K562 (cell line): ENCODE data around the gene STX11. TPM values are rescaled to one million over a fixed set of nuclear protein-coding genes. Genes with fewer than 3 reads are reported as not detected.

Experiments used
- ATAC-seq: fragments of 200-7000 bp; cut with Tn5 transposase; 3 replicates; pipeline ENCODE4 v1.9.1; 2020; ENCODE audit warnings: moderate library complexity
- BruUV-seq: library from RNA; stranded (reverse); fragments of 400-500 nt; replicated peaks from 2 replicates; lab custom pipeline; 2021; lab: Mats Ljungman, UMichigan
- CTCF ChIA-PET: fragments of 300-600 bp; formaldehyde crosslinking; extraction: SDS; loops from one replicate; lab custom pipeline; 2021; ENCODE audit warnings: low intra/inter-chr PET ratio; lab: Yijun Ruan, JAX
- POLR2A ChIA-PET: fragments of 300-600, 350-650 bp; sonication (Branson Sonifier 250); formaldehyde crosslinking; extraction: SDS; loops from one replicate; lab custom pipeline; 2021; ENCODE audit warnings: antibody characterized with exemption, inconsistent platforms; lab: Yijun Ruan, JAX
- DNase-seq, 4 experiments: peaks; one replicate each; pipeline versions ENCODE4 v3.0.0 to v3.0.0-alpha.2; 2011 to 2018; ENCODE audit warnings: low spot score in 3 of 4, mixed read lengths in 3 of 4; ENCODE audit errors: extremely low read depth in 1 of 4
- FAIRE-seq: peaks from 2 replicates; lab custom pipeline; 2011; peaks lifted over from hg19 to GRCh38; lab: Jason Lieb, UNC
- H2AFZ ChIP-seq: 2 replicates; pipeline ENCODE4 v1.6.0; 2011; ENCODE audit warnings: low read depth, low read length, control low read depth, inconsistent platforms
- H3K27ac ChIP-seq: fragments of 200-600 bp; 3 replicates; pipeline ENCODE4 v1.8.0; 2011; ENCODE audit warnings: low read depth, mild to moderate bottlenecking, control low read depth, inconsistent platforms, low read length, moderate library complexity, mixed read lengths; ENCODE audit errors: extremely low read depth
- H3K27me3 ChIP-seq, 2 experiments: fragments of 300-600 bp in 1 of 2; 2 replicates in 1 of 2; 3 replicates in 1 of 2; pipeline versions ENCODE4 v1.6.0 to v1.8.0; 2011; ENCODE audit warnings: inconsistent platforms in 2 of 2, low read length in 2 of 2, mild to moderate bottlenecking in 1 of 2, mixed read lengths in 1 of 2, moderate library complexity in 1 of 2; ENCODE audit not compliant: control insufficient read depth in 2 of 2, insufficient read depth in 2 of 2
- H3K36me3 ChIP-seq: fragments of 300-600 bp; 3 replicates; pipeline ENCODE4 v1.8.0; 2011; ENCODE audit warnings: mild to moderate bottlenecking, low read length, inconsistent platforms; ENCODE audit not compliant: control insufficient read depth, insufficient read depth
- H3K4me1 ChIP-seq, 2 experiments: fragments of 200-600 bp in 1 of 2; replicated peaks in 1 of 2; 2 replicates in 1 of 2; 3 replicates in 1 of 2; pipeline versions ENCODE4 v1.5.1 to v1.8.0; 2011; ENCODE audit warnings: inconsistent platforms in 2 of 2, low read length in 2 of 2, mild to moderate bottlenecking in 1 of 2, mixed read lengths in 1 of 2, moderate library complexity in 1 of 2; ENCODE audit not compliant: control insufficient read depth in 2 of 2, insufficient read depth in 2 of 2
- H3K4me2 ChIP-seq: 2 replicates; pipeline ENCODE4 v1.6.1; 2011; ENCODE audit warnings: low read length, control low read depth, inconsistent platforms, mixed read lengths; ENCODE audit not compliant: insufficient read depth
- H3K4me3 ChIP-seq: fragments of 200-600 bp; sonication (generic), shearing (Covaris generic); 2 replicates; pipeline ENCODE4 v1.5.1; 2016; ENCODE audit warnings: control low read depth, inconsistent platforms
- H3K79me2 ChIP-seq: fragments of 200-600 bp; 3 replicates; pipeline ENCODE4 v1.8.0; 2011; ENCODE audit warnings: low read length, inconsistent platforms; ENCODE audit not compliant: control insufficient read depth, insufficient read depth
- H3K9ac ChIP-seq, 2 experiments: 2 replicates each; pipeline versions ENCODE4 v1.6.0 to v1.6.1; 2011; ENCODE audit warnings: low read depth in 2 of 2, low read length in 2 of 2, control low read depth in 1 of 2, inconsistent platforms in 1 of 2, mild to moderate bottlenecking in 1 of 2, mixed read lengths in 1 of 2; ENCODE audit not compliant: insufficient read depth in 1 of 2
- H3K9me1 ChIP-seq: one replicate; pipeline ENCODE4 v1.6.0; 2011; ENCODE audit warnings: inconsistent platforms, mild to moderate bottlenecking, low read length, moderate library complexity; ENCODE audit not compliant: control insufficient read depth, insufficient read depth
- H3K9me3 ChIP-seq: replicated peaks from 2 replicates; pipeline ENCODE4 v1.5.1; 2011; ENCODE audit warnings: low read depth, low read length, inconsistent platforms; ENCODE audit not compliant: control insufficient read depth, insufficient read depth
- H4K20me1 ChIP-seq: replicated peaks from 2 replicates; pipeline ENCODE4 v1.6.1; 2011; ENCODE audit warnings: low read length, inconsistent platforms, mixed read lengths; ENCODE audit not compliant: control insufficient read depth, insufficient read depth
- BRF1 ChIP-seq: IDR thresholded peaks from 3 replicates; pipeline ENCODE4 v1.6.1; 2011; ENCODE audit warnings: borderline replicate concordance, mild to moderate bottlenecking; ENCODE audit not compliant: insufficient read length; ENCODE audit errors: extremely low read depth
- BRF2 ChIP-seq: IDR thresholded peaks from 3 replicates; pipeline ENCODE4 v1.6.1; 2011; ENCODE audit warnings: borderline replicate concordance, mild to moderate bottlenecking; ENCODE audit not compliant: insufficient read length, insufficient read depth
- DMBX1 ChIP-seq: fragments of 250-450 bp; sonication (Bioruptor Pico); IDR thresholded peaks from 2 replicates; pipeline ENCODE4 v1.8.0; 2022; ENCODE audit warnings: inconsistent platforms, mild to moderate bottlenecking, moderate library complexity, borderline replicate concordance
- GATA2 ChIP-seq: sonication (generic); formaldehyde crosslinking; IDR thresholded peaks from 2 replicates; pipeline ENCODE4 v1.4.0; 2020; ENCODE audit warnings: mild to moderate bottlenecking, missing genetic modification reagents
- NCOA2 ChIP-seq, 2 experiments: fragments of 450-650 bp; IDR thresholded peaks; 2 replicates each; pipeline ENCODE4 v1.6.1; 2018; ENCODE audit warnings: mild to moderate bottlenecking in 2 of 2, moderate library complexity in 1 of 2; ENCODE audit not compliant: partially characterized antibody in 2 of 2
- PHB ChIP-seq: fragments of 250-450 bp; sonication (Bioruptor Pico); IDR thresholded peaks from 2 replicates; pipeline ENCODE4 v1.5.0; 2021
- PRMT5 ChIP-seq: sonication (generic); formaldehyde crosslinking; IDR thresholded peaks from 2 replicates; pipeline ENCODE4 v1.5.0; 2020; ENCODE audit warnings: missing genetic modification reagents
- SNAPC5 ChIP-seq: fragments of 250-450 bp; sonication (Bioruptor Pico); IDR thresholded peaks from 2 replicates; pipeline ENCODE4 v1.8.0; 2021; ENCODE audit warnings: moderate library complexity, mild to moderate bottlenecking, inconsistent platforms
- SOX6 ChIP-seq: fragments of 450-650 bp; IDR thresholded peaks from 2 replicates; pipeline ENCODE4 v1.6.1; 2014; ENCODE audit warnings: mild to moderate bottlenecking
- THRA ChIP-seq: fragments of 450-650 bp; IDR thresholded peaks from 2 replicates; pipeline ENCODE4 v1.6.1; 2017; ENCODE audit warnings: mild to moderate bottlenecking, moderate library complexity
- ZNF445 ChIP-seq: fragments of 250-450 bp; sonication (Bioruptor Pico); IDR thresholded peaks from 2 replicates; pipeline ENCODE4 v1.4.0; 2020; ENCODE audit warnings: low read depth, mild to moderate bottlenecking, moderate library complexity
- WGBS: fragments of 100-300 bp; shearing (Covaris generic); methylation state at CpG from one replicate; pipeline ENCODE4 v1.1.6; 2016; ENCODE audit warnings: low coverage, mixed read lengths; ENCODE audit not compliant: insufficient coverage; ENCODE audit errors: missing lambda C conversion rate; 5-methylcytosine and 5-hydroxymethylcytosine counted together
- in situ Hi-C: fragments of 300-500 bp; cut with MboI; formaldehyde crosslinking; loops from 4 replicates; pipeline ENCODE4 v1.15.0; 2018; ENCODE audit warnings: inconsistent platforms, mixed read lengths
- intact Hi-C: fragments of 100-400 bp; cut with micrococcal nuclease; formaldehyde crosslinking; loops from 2 replicates; pipeline ENCODE4 v1.14.2; 2022
- polyA plus RNA-seq, 8 experiments: library from polyadenylated mRNA; depleted of rRNA in 4 of 8; stranded (reverse) in 5 of 8; unstranded in 3 of 8; fragments of >200 nt; fragmentation: Nextera tagmentation in 2 of 8; fragmentation: Illumina TruSeq in 1 of 8; extraction: Ambion mirVana in 2 of 8; extraction: Trizol in 1 of 8; gene quantifications; 2 replicates each; pipeline versions ENCODE4 v1.2.1 to v1.2.3, GENCODE V29; 2011 to 2014; ENCODE audit warnings: inconsistent platforms in 1 of 8, missing spikeins in 1 of 8
- total RNA-seq, 7 experiments: library from RNA; depleted of rRNA in 6 of 7; stranded (reverse); fragments of >200 nt in 6 of 7; fragmentation: Illumina TruSeq in 2 of 7; extraction: Trizol in 2 of 7; gene quantifications; 2 replicates each; pipeline versions ENCODE4 v1.2.1 to v1.2.3, GENCODE V29; 2011 to 2021; ENCODE audit warnings: low replicate concordance in 1 of 7
- TF ChIP-seq, protein P1 (sequence below): IDR thresholded peaks from 3 replicates; pipeline ENCODE4 v1.6.1; 2011; ENCODE audit warnings: borderline replicate concordance, mild to moderate bottlenecking, moderate library complexity; ENCODE audit not compliant: insufficient read length; ENCODE audit errors: extremely low read depth
- TF ChIP-seq, protein P2 (sequence below): fragments of 250-450 bp; sonication (Bioruptor Pico); IDR thresholded peaks from 2 replicates; pipeline ENCODE4 v1.6.1; 2021; ENCODE audit warnings: mild to moderate bottlenecking

The STX11 gene
- total and polyA plus RNA-seq, 9 of the 15 experiments (the other 6 are each of a cell fraction or from before 2014, with no cell fraction given) = 0.06 to 0.73 (median 0.40) TPM

GRCh38 chr6:144220031-144220790 lies 69.9 kb downstream of the STX11 start:
- Histone ChIP-seq H2AFZ (no peak overlapping the region), H4K20me1 (no peaks in the 10 kb centered on the region), H3K36me3 (no peaks in the 10 kb centered on the region), H3K9me1 (no peaks in the 10 kb centered on the region), H3K4me2 (no peak overlapping the region), H3K27me3 (no peaks in the 10 kb centered on the region), H3K4me3 (no peak overlapping the region), H3K9me3 (no peaks in the 10 kb centered on the region), H3K79me2 (no peaks in the 10 kb centered on the region), H3K4me1 (peaks cover 10% of the 10 kb centered on the region in 2 experiments), H3K27ac (no peak overlapping the region), H3K9ac (no peak overlapping the region)
- ChIA-PET CTCF (interaction anchor here (0.5 to 1.9 kb wide), 3 partner anchors 116 to 1528 kb away, joined by 3 to 11 read pairs (median 3); no protein-coding TSS in a partner anchor), POLR2A (interaction anchor here (0.7 kb wide), 1 partner anchor 46 kb away, joined by 3 read pairs; no protein-coding TSS in a partner anchor)
- FAIRE-seq (no peak), ATAC-seq (no peak), DNase-seq (no peak)
- BruUV-seq = no TSS peak
- in situ Hi-C loops = loop anchor here (10.0 kb wide), 1 partner anchor 645 kb away; no protein-coding TSS in a partner anchor
- WGBS = 25% methylated on average over 5 of the region's 5 CpGs
- intact Hi-C loops = no loop called here
- TF ChIP-seq ZNF445 (no peak), BRF1 (no peak), GATA2 (CRISPR knock-in tag) (no peak), NCOA2 (IDR thresholded peaks at IDR 0.05; ENCODE audit: partially characterized antibody in 2 of 2) (no peak), BRF2 (no peak), PRMT5 (CRISPR knock-in tag) (no peak), PHB (CRISPR knock-in tag) (no peak), DMBX1 (no peak), SNAPC5 (no peak), SOX6 (no peak), THRA (no peak)
- TF ChIP-seq, protein P1, sequence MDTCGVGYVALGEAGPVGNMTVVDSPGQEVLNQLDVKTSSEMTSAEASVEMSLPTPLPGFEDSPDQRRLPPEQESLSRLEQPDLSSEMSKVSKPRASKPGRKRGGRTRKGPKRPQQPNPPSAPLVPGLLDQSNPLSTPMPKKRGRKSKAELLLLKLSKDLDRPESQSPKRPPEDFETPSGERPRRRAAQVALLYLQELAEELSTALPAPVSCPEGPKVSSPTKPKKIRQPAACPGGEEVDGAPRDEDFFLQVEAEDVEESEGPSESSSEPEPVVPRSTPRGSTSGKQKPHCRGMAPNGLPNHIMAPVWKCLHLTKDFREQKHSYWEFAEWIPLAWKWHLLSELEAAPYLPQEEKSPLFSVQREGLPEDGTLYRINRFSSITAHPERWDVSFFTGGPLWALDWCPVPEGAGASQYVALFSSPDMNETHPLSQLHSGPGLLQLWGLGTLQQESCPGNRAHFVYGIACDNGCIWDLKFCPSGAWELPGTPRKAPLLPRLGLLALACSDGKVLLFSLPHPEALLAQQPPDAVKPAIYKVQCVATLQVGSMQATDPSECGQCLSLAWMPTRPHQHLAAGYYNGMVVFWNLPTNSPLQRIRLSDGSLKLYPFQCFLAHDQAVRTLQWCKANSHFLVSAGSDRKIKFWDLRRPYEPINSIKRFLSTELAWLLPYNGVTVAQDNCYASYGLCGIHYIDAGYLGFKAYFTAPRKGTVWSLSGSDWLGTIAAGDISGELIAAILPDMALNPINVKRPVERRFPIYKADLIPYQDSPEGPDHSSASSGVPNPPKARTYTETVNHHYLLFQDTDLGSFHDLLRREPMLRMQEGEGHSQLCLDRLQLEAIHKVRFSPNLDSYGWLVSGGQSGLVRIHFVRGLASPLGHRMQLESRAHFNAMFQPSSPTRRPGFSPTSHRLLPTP = no peak
- TF ChIP-seq, protein P2, sequence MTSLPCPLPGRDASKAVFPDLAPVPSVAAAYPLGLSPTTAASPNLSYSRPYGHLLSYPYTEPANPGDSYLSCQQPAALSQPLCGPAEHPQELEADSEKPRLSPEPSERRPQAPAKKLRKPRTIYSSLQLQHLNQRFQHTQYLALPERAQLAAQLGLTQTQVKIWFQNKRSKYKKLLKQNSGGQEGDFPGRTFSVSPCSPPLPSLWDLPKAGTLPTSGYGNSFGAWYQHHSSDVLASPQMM (CRISPR knock-in tag) = no peak
